ENCODE measurements around the gene EIF4A2.
A peak's percentile ranks its signal among the peaks of the same experiment; 100 is the strongest.

EIF4A2 gene

GRCh38 chr3:186824430-186825139, 41.2 kb downstream of the EIF4A2 start:
- DNase-seq: no peak
- TF ChIP-seq EZH2 (optimal IDR thresholded peaks at IDR 0.05; ENCODE audit: low read depth, low read length) (no peak), EZH2phosphoT487 (IDR thresholded peaks at IDR 0.05; ENCODE audit: low read length) (no peak)
- TF ChIP-seq, protein P1, sequence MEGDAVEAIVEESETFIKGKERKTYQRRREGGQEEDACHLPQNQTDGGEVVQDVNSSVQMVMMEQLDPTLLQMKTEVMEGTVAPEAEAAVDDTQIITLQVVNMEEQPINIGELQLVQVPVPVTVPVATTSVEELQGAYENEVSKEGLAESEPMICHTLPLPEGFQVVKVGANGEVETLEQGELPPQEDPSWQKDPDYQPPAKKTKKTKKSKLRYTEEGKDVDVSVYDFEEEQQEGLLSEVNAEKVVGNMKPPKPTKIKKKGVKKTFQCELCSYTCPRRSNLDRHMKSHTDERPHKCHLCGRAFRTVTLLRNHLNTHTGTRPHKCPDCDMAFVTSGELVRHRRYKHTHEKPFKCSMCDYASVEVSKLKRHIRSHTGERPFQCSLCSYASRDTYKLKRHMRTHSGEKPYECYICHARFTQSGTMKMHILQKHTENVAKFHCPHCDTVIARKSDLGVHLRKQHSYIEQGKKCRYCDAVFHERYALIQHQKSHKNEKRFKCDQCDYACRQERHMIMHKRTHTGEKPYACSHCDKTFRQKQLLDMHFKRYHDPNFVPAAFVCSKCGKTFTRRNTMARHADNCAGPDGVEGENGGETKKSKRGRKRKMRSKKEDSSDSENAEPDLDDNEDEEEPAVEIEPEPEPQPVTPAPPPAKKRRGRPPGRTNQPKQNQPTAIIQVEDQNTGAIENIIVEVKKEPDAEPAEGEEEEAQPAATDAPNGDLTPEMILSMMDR (IDR thresholded peaks at IDR 0.05; ENCODE audit: low read length): no peak
- H3K27ac ChIP-seq (ENCODE audit: low read length): no peak overlapping the region
- H3K27me3 ChIP-seq (replicated peaks; ENCODE audit: insufficient read depth, low read length): peaks cover 23% of the 10 kb centered on the region
- H3K36me3 ChIP-seq (replicated peaks; ENCODE audit: insufficient read depth, low read length): no peaks in the 10 kb centered on the region
- no peak overlapping the region for H3K9ac ChIP-seq (ENCODE audit: low read length)
- no peaks in the 10 kb centered on the region for H3K79me2 ChIP-seq (ENCODE audit: low read length)
- H2AFZ ChIP-seq (ENCODE audit: low read length): no peak overlapping the region
- H3K4me3 ChIP-seq (ENCODE audit: low read length): no peak overlapping the region
- H3K9me2 ChIP-seq (replicated peaks; ENCODE audit: insufficient read depth, low read length): no peaks in the 10 kb centered on the region
- no peaks in the 10 kb centered on the region for H3F3A ChIP-seq (ENCODE audit: insufficient read depth, low read length)
- H3K9me3 ChIP-seq (replicated peaks; ENCODE audit: insufficient read depth, low read length): no peaks in the 10 kb centered on the region
- peak overlapping the region; percentile 4; the same call in 1 of the 2 replicates for H3K4me2 ChIP-seq (ENCODE audit: low read depth, low read length)
- H4K20me1 ChIP-seq (ENCODE audit: insufficient read depth, low read length): no peaks in the 10 kb centered on the region
- H3K4me1 ChIP-seq (ENCODE audit: low read length): no peaks in the 10 kb centered on the region

DNA sequence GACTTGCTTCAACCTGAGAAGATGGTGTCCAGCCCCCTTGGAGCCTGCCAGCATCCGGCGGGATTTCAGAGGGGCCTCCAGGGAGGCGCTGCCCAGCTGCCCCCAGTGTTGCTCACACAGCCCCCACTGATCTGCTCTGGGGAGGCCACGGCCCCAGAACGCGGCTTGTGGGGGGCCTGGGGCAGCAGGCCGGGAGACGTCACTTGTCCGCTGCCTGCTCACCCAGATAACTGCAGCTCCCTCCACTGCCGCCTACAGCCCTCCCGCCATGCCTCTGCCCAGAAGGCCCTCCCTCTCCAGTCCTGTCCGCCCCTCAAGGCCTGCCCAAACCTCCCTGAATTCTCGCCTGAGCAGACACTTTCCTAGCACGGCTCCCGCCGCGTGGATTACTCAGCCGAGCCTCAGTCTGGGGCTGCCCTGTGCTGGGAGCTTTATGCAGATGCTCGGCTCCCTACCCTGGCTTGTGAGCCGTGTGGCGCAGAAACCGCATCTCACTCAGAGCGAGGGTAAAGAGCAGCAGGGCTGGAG, 42.0 kb downstream of the EIF4A2 start:
- no peak overlapping the region for H3K4me2 ChIP-seq (ENCODE audit: low read depth, low read length)
- no peak overlapping the region for H2AFZ ChIP-seq (ENCODE audit: low read length)
- H3K9me2 ChIP-seq (replicated peaks; ENCODE audit: insufficient read depth, low read length): no peaks in the 10 kb centered on the region
- H3K9me3 ChIP-seq (replicated peaks; ENCODE audit: insufficient read depth, low read length): no peaks in the 10 kb centered on the region
- H3K36me3 ChIP-seq (replicated peaks; ENCODE audit: insufficient read depth, low read length): no peaks in the 10 kb centered on the region
- peaks cover 31% of the 10 kb centered on the region for H3K27me3 ChIP-seq (replicated peaks; ENCODE audit: insufficient read depth, low read length)
- no peak overlapping the region for H3K27ac ChIP-seq (ENCODE audit: low read length)
- no peaks in the 10 kb centered on the region for H3F3A ChIP-seq (ENCODE audit: insufficient read depth, low read length)
- no peaks in the 10 kb centered on the region for H3K4me1 ChIP-seq (ENCODE audit: low read length)
- no peaks in the 10 kb centered on the region for H4K20me1 ChIP-seq (ENCODE audit: insufficient read depth, low read length)
- no peak overlapping the region for H3K9ac ChIP-seq (ENCODE audit: low read length)
- DNase-seq: no peak
- no peak for TF ChIP-seq EZH2 (optimal IDR thresholded peaks at IDR 0.05; ENCODE audit: low read depth, low read length)
- TF ChIP-seq, protein P1 (IDR thresholded peaks at IDR 0.05; ENCODE audit: low read length): no peak
- TF ChIP-seq EZH2phosphoT487 (IDR thresholded peaks at IDR 0.05; ENCODE audit: low read length): no peak
- H3K79me2 ChIP-seq (ENCODE audit: low read length): no peaks in the 10 kb centered on the region
- no peak overlapping the region for H3K4me3 ChIP-seq (ENCODE audit: low read length)

DNA sequence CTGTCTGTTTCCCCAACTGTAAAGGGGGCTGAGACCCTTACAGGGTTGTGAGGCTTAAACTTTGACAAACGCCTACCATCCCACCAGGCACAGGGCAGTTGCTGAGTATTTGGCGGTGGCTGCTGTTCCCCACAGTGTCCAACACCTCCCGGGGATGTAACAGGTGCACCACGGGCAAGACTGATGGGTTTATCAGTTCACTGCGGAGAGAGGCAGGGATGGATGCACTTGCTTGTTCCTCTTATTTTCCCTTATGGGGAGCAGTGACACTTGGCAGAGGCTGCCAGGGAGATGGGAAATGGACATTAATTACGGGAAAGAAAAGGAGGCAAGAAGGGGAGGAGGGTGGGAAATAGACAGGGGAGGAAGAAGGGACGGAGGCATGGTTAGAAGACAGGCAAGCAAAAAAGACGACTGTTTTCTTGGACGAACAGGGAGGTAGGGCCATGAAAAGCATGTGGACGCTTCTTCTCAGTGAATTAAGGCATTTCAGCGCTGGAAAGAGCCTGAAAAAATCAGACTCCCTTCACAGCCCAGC, 42.6 kb downstream of the EIF4A2 start:
- H3K9me3 ChIP-seq (replicated peaks; ENCODE audit: insufficient read depth, low read length): no peaks in the 10 kb centered on the region
- H3K79me2 ChIP-seq (ENCODE audit: low read length): no peaks in the 10 kb centered on the region
- no peaks in the 10 kb centered on the region for H4K20me1 ChIP-seq (ENCODE audit: insufficient read depth, low read length)
- TF ChIP-seq EZH2phosphoT487 (IDR thresholded peaks at IDR 0.05; ENCODE audit: low read length): no peak
- TF ChIP-seq, protein P1 (IDR thresholded peaks at IDR 0.05; ENCODE audit: low read length): no peak
- no peak for TF ChIP-seq EZH2 (optimal IDR thresholded peaks at IDR 0.05; ENCODE audit: low read depth, low read length)
- peaks cover 36% of the 10 kb centered on the region for H3K27me3 ChIP-seq (replicated peaks; ENCODE audit: insufficient read depth, low read length)
- no peak overlapping the region for H3K9ac ChIP-seq (ENCODE audit: low read length)
- no peaks in the 10 kb centered on the region for H3K4me1 ChIP-seq (ENCODE audit: low read length)
- H3K4me3 ChIP-seq (ENCODE audit: low read length): no peak overlapping the region
- H3K36me3 ChIP-seq (replicated peaks; ENCODE audit: insufficient read depth, low read length): no peaks in the 10 kb centered on the region
- H3K9me2 ChIP-seq (replicated peaks; ENCODE audit: insufficient read depth, low read length): no peaks in the 10 kb centered on the region
- no peak overlapping the region for H2AFZ ChIP-seq (ENCODE audit: low read length)
- H3F3A ChIP-seq (ENCODE audit: insufficient read depth, low read length): no peaks in the 10 kb centered on the region
- no peak overlapping the region for H3K4me2 ChIP-seq (ENCODE audit: low read depth, low read length)
- no peak overlapping the region for H3K27ac ChIP-seq (ENCODE audit: low read length)
- no peak for DNase-seq
